Activated naive CD8-positive, alpha-beta T cell treated with anti-CD3 and anti-CD28 coated beads, Interleukin-2, amount 10 ng/mL, durations not matched to agents 7 days and 5 days (primary cell): Measurements from ENCODE around the gene TPSAB1. TPM values are rescaled to one million over a fixed set of nuclear protein-coding genes. Genes with fewer than 3 reads are reported as not detected.

Experiments
- ATAC-seq: fragments of 150-1000 bp; cut with Tn5 transposase; one replicate; pipeline ENCODE4 v1.10.0; 2021; ENCODE audit warnings: low read depth, moderate library complexity
- POLR2A ChIA-PET: fragments of 350-600 bp; sonication (Branson Sonifier 250); formaldehyde crosslinking; loops from one replicate; lab custom pipeline; 2021; ENCODE audit warnings: antibody characterized with exemption; lab: Charles Lee
- DNase-seq: peaks from one replicate; pipeline ENCODE4 v3.0.0; 2021
- H3K27ac Mint-ChIP-seq: one replicate; pipeline ENCODE4 v1.8.0; 2022; ENCODE audit warnings: mild to moderate bottlenecking, mixed read lengths
- H3K27me3 Mint-ChIP-seq: one replicate; pipeline ENCODE4 v1.8.0; 2022; ENCODE audit warnings: mild to moderate bottlenecking, moderate library complexity, mixed read lengths
- H3K36me3 Mint-ChIP-seq: one replicate; pipeline ENCODE4 v1.8.0; 2021; ENCODE audit warnings: mild to moderate bottlenecking, mixed read lengths
- H3K4me1 Mint-ChIP-seq: one replicate; pipeline ENCODE4 v1.8.0; 2021; ENCODE audit warnings: mixed read lengths
- H3K4me3 Mint-ChIP-seq: one replicate; pipeline ENCODE4 v1.8.0; 2022; ENCODE audit warnings: mild to moderate bottlenecking, moderate library complexity, mixed read lengths
- H3K9me3 Mint-ChIP-seq: one replicate; pipeline ENCODE4 v1.8.0; 2021; ENCODE audit warnings: mixed read lengths
- total RNA-seq, 2 experiments: library from RNA; stranded (reverse); gene quantifications; one replicate each; pipeline ENCODE4 v1.2.3, GENCODE V29; 2021

The TPSAB1 gene
- total RNA-seq, 2 experiments from 2014 or later, result not detected

DNA sequence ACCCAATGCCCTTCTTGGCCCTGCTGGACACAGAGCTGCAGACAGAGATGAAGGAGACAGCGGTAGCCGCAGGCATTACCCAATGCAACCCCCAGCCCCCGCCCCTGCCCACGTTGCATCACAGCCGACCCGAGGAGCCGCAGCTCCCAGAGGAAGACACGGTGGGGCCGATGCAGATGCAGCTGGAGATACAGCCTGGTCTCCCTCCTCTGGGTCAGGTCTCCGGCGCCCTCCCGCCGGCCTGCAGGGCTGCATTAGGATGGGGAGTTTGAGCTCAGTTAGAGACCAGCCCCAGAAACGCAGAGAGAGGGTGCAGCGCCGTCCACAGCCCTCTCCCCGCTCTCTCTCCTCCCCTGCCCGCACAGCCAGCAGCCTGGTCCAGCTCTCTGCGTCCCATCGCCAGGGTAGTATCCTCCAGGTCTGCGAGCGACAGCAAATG lies 49.6 kb downstream of the TPSAB1 start:
- no peaks in the 10 kb centered on the region for H3K9me3 Mint-ChIP-seq
- DNase-seq (no peak), ATAC-seq (no peak)
- no peak overlapping the region for H3K27ac Mint-ChIP-seq
- no peaks in the 10 kb centered on the region for H3K36me3 Mint-ChIP-seq
- H3K4me1 Mint-ChIP-seq, result no peaks in the 10 kb centered on the region
- H3K4me3 Mint-ChIP-seq, result no peak overlapping the region
- POLR2A ChIA-PET, result interaction anchor here (0.6 kb wide), 1 partner anchor 14 kb away, joined by 3 read pairs; no protein-coding TSS in a partner anchor
- H3K27me3 Mint-ChIP-seq, result peaks cover 37% of the 10 kb centered on the region

DNA sequence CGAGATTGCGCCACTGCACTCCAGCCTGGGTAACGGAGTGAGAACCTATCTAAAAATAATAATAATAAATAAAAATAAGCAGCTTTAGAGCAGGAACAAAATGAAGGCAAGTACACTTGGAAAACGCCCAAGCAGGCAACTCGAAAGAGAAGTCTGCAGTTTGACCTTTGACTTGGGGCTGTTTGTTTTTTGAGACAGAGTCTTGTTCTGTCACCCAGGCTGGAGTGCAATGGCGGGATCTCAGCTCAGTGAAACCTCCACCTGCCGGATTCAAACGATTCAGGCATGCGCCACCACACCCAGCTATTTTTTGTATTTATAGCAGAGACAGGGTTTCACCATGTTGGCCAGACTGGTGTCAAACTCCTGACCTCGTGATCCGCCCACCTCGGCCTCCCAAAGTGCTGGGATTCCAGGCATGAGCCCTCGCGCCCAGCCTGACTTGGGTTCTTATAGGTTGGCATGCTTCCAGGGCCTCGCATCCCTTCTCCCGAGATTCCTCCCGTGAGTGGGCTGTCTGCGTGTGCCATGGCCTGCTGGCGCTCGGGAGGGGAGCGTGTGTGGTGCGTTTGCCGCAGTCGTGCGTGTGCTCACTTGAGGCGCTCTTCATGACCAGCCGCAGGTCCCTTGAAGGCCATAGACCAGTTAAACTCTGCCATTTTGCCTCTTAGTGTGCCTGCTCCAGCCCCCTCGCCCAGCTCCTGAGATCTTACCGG lies 50.5 kb downstream of the TPSAB1 start:
- H3K36me3 Mint-ChIP-seq, result no peaks in the 10 kb centered on the region
- POLR2A ChIA-PET, result interaction anchor here (0.6 kb wide), 1 partner anchor 13 kb away, joined by 3 read pairs; no protein-coding TSS in a partner anchor
- peaks cover 36% of the 10 kb centered on the region for H3K27me3 Mint-ChIP-seq
- no peaks in the 10 kb centered on the region for H3K4me1 Mint-ChIP-seq
- H3K4me3 Mint-ChIP-seq, result no peak overlapping the region
- no peaks in the 10 kb centered on the region for H3K9me3 Mint-ChIP-seq
- no peak for ATAC-seq
- no peak for DNase-seq
- no peak overlapping the region for H3K27ac Mint-ChIP-seq

DNA sequence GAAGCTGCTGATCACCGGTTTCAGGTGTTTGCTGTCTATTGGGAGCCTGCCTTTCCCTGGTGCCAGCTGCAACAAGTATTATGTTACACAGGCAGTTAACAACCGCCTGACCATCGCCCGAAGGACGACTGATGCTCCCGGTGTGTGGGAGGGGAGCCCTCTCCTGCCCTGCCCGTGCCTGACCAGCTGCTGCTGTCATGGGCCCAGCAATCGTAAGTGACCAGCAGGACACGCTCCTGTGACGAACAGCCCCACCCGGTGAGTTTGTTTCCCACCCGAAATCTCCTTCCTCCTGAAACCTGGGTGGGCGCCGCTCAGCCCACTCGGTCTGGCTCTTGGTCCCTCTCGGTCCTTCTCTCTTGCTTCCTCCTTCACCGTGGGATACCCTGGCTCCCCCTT lies 51.1 kb downstream of the TPSAB1 start:
- Mint-ChIP-seq H3K4me1 (no peaks in the 10 kb centered on the region), H3K4me3 (no peak overlapping the region), H3K27ac (no peak overlapping the region), H3K27me3 (peaks cover 37% of the 10 kb centered on the region), H3K36me3 (no peaks in the 10 kb centered on the region), H3K9me3 (no peaks in the 10 kb centered on the region)
- DNase-seq (no peak), ATAC-seq (no peak)
- POLR2A ChIA-PET, result no interaction called here

Other genes with a start within 250 kb of the TPSAB1 start
- gene SSTR5, start 168.0 kb upstream of the TPSAB1 start, total RNA-seq, result not detected
- not detected for gene C1QTNF8, start 144.5 kb upstream of the TPSAB1 start, total RNA-seq
- 1 to 10 TPM; 2.0 to 2.9 TPM for gene CACNA1H, start 87.6 kb upstream of the TPSAB1 start, total RNA-seq
- gene TPSG1, start 15.4 kb upstream of the TPSAB1 start, total RNA-seq, result not detected
- gene TPSB2, start 10.5 kb upstream of the TPSAB1 start, total RNA-seq, result not detected
- not detected for gene TPSD1, start 15.4 kb downstream of the TPSAB1 start, total RNA-seq
- gene UBE2I, start 68.9 kb downstream of the TPSAB1 start, total RNA-seq, result 100 to 1,000 TPM; 211 to 232 TPM
- gene BAIAP3, start 92.9 kb downstream of the TPSAB1 start, total RNA-seq, result 10 to 100 TPM; 27.4 to 31.2 TPM
- gene TSR3, start 111.2 kb downstream of the TPSAB1 start, total RNA-seq, result 10 to 100 TPM; 43.8 to 44.2 TPM
- 10 to 100 TPM; 43.2 to 46.5 TPM for gene GNPTG, start 111.2 kb downstream of the TPSAB1 start, total RNA-seq
- gene UNKL, start 174.0 kb downstream of the TPSAB1 start, total RNA-seq, result 10 to 100 TPM; 60.4 to 68.7 TPM
- 10 to 100 TPM; 14.0 to 15.0 TPM for gene UQCC4, start 180.0 kb downstream of the TPSAB1 start, total RNA-seq
- gene PERCC1, start 190.4 kb downstream of the TPSAB1 start, total RNA-seq, result 1 to 10 TPM in 1 of 2 experiments, under 1 TPM in 1; 0.57 to 1.2 TPM
- gene CCDC154, start 203.9 kb downstream of the TPSAB1 start, total RNA-seq, result 1 to 10 TPM; 6.1 to 6.5 TPM
- 10 to 100 TPM; 69.7 to 72.2 TPM for gene CLCN7, start 234.3 kb downstream of the TPSAB1 start, total RNA-seq
- gene PTX4, start 248.2 kb downstream of the TPSAB1 start, total RNA-seq, result not detected